KMS-11 (cell line): Measurements from ENCODE around the gene SCN5A.

Experiments
- H2AFZ ChIP-seq: fragments of 200-600 bp; sonication (generic); 2 replicates; pipeline ENCODE4 v1.6.1; 2016; ENCODE audit warnings: antibody characterized with exemption, mixed run types, low read depth
- H3K27ac ChIP-seq: fragments of 200-600 bp; sonication (generic); 2 replicates; pipeline ENCODE4 v1.6.1; 2016; ENCODE audit warnings: mild to moderate bottlenecking, mixed run types
- H3K27me3 ChIP-seq: fragments of 200-600 bp; sonication (generic); 2 replicates; pipeline ENCODE4 v1.6.1; 2017; ENCODE audit warnings: mild to moderate bottlenecking, low read depth, mixed run types, moderate library complexity; ENCODE audit not compliant: insufficient read depth
- H3K36me3 ChIP-seq: fragments of 200-600 bp; sonication (generic); 2 replicates; pipeline ENCODE4 v1.6.1; 2017; ENCODE audit warnings: mild to moderate bottlenecking, mixed run types; ENCODE audit not compliant: insufficient read depth
- H3K4me1 ChIP-seq: fragments of 200-600 bp; sonication (generic); 2 replicates; pipeline ENCODE4 v1.6.1; 2016; ENCODE audit warnings: mild to moderate bottlenecking, low read depth, mixed run types; ENCODE audit not compliant: poor library complexity, severe bottlenecking
- H3K4me2 ChIP-seq: fragments of 200-600 bp; sonication (generic); 2 replicates; pipeline ENCODE4 v1.7.0; 2016; ENCODE audit warnings: mild to moderate bottlenecking, mixed run types
- H3K4me3 ChIP-seq: fragments of 200-600 bp; sonication (generic); IDR thresholded peaks from 2 replicates; pipeline ENCODE4 v1.6.1; 2017; ENCODE audit warnings: low read depth, low read length, mixed read lengths; ENCODE audit not compliant: insufficient read depth
- H3K79me2 ChIP-seq: fragments of 200-600 bp; sonication (generic); 2 replicates; pipeline ENCODE4 v1.6.1; 2016; ENCODE audit warnings: low read depth, mixed run types; ENCODE audit not compliant: insufficient read depth
- H3K9ac ChIP-seq: fragments of 200-600 bp; sonication (generic); 2 replicates; pipeline ENCODE4 v1.6.1; 2016; ENCODE audit warnings: mild to moderate bottlenecking, mixed run types
- H4K20me1 ChIP-seq: fragments of 200-600 bp; sonication (generic); 2 replicates; pipeline ENCODE4 v1.6.1; 2016; ENCODE audit warnings: mild to moderate bottlenecking, mixed run types; ENCODE audit not compliant: insufficient read depth
- CTCF ChIP-seq: fragments of 200-600 bp; sonication (generic); conservative IDR thresholded peaks from 2 replicates; pipeline ENCODE4 v1.6.1; 2017; ENCODE audit warnings: low read depth, mild to moderate bottlenecking, antibody characterized with exemption, low read length, moderate library complexity, mixed read lengths

Gene SCN5A

GRCh38 chr3:38562467-38562925 lies 87.0 kb downstream of the SCN5A start:
- no peaks in the 10 kb centered on the region for H3K27me3 ChIP-seq

GRCh38 chr3:38561746-38562466 lies 87.6 kb downstream of the SCN5A start:
- H3K79me2 ChIP-seq: no peaks in the 10 kb centered on the region
- H3K4me2 ChIP-seq: no peak overlapping the region
- TF ChIP-seq CTCF: no peak
- H3K4me1 ChIP-seq: no peaks in the 10 kb centered on the region
- no peak overlapping the region for H3K9ac ChIP-seq
- no peaks in the 10 kb centered on the region for H3K27me3 ChIP-seq
- H3K36me3 ChIP-seq: no peaks in the 10 kb centered on the region
- H2AFZ ChIP-seq: no peak overlapping the region
- H4K20me1 ChIP-seq: no peaks in the 10 kb centered on the region
- H3K27ac ChIP-seq: no peak overlapping the region
- H3K4me3 ChIP-seq: no peak overlapping the region

More at GRCh38 chr3:38562467-38562925, 87.0 kb downstream of the SCN5A start:
- H3K79me2 ChIP-seq: no peaks in the 10 kb centered on the region
- no peaks in the 10 kb centered on the region for H3K4me1 ChIP-seq
- H3K4me2 ChIP-seq: no peak overlapping the region
- no peak overlapping the region for H2AFZ ChIP-seq
- no peak overlapping the region for H3K4me3 ChIP-seq
- no peak overlapping the region for H3K27ac ChIP-seq
- H3K9ac ChIP-seq: no peak overlapping the region
- no peaks in the 10 kb centered on the region for H4K20me1 ChIP-seq
- H3K36me3 ChIP-seq: no peaks in the 10 kb centered on the region
- no peak for TF ChIP-seq CTCF

GRCh38 chr3:38560996-38561717 lies 88.3 kb downstream of the SCN5A start:
- Histone ChIP-seq H4K20me1 (no peaks in the 10 kb centered on the region), H3K36me3 (no peaks in the 10 kb centered on the region), H3K4me1 (no peaks in the 10 kb centered on the region), H3K9ac (no peak overlapping the region), H3K27ac (no peak overlapping the region), H2AFZ (no peak overlapping the region), H3K79me2 (no peaks in the 10 kb centered on the region), H3K4me2 (no peak overlapping the region), H3K4me3 (no peak overlapping the region), H3K27me3 (no peaks in the 10 kb centered on the region)
- TF ChIP-seq CTCF: no peak

GRCh38 chr3:38560284-38560683 lies 89.2 kb downstream of the SCN5A start:
- Histone ChIP-seq H4K20me1 (no peaks in the 10 kb centered on the region), H3K36me3 (no peaks in the 10 kb centered on the region), H3K27me3 (no peaks in the 10 kb centered on the region), H3K4me1 (no peaks in the 10 kb centered on the region), H3K9ac (no peak overlapping the region), H3K4me3 (no peak overlapping the region), H3K27ac (no peak overlapping the region), H2AFZ (no peak overlapping the region), H3K79me2 (no peaks in the 10 kb centered on the region), H3K4me2 (no peak overlapping the region)
- TF ChIP-seq CTCF: no peak
